Caki2 (cell line): ENCODE data around the gene IDUA. TPM values are rescaled to one million over a fixed set of nuclear protein-coding genes. Genes with fewer than 3 reads are reported as not detected.
"Not testable (repeated sequence)": the region's sequence is repeated elsewhere in the genome, so short reads cannot be mapped to it uniquely, and the experiment has no call there.

Source experiments
- DNase-seq: peaks from one replicate; pipeline ENCODE4 v3.0.0-alpha.2; 2015; ENCODE audit warnings: low read depth
- in situ Hi-C: cut with HindIII; loops from 2 replicates; pipeline ENCODE4 v1.10.0; 2016; ENCODE audit warnings: low sequenced_read_pairs, low pct_unique_long_range_greater_than_20kb, mixed read lengths
- total RNA-seq: library from RNA; depleted of rRNA; stranded (reverse); fragments of >200 nt; shearing (Covaris generic); gene quantifications from 2 replicates; pipeline ENCODE4 v1.2.3, GENCODE V29; 2014; ENCODE audit warnings: low replicate concordance

The IDUA gene
- total RNA-seq, 1 experiment from 2014 or later, result 6.7 TPM

DNA sequence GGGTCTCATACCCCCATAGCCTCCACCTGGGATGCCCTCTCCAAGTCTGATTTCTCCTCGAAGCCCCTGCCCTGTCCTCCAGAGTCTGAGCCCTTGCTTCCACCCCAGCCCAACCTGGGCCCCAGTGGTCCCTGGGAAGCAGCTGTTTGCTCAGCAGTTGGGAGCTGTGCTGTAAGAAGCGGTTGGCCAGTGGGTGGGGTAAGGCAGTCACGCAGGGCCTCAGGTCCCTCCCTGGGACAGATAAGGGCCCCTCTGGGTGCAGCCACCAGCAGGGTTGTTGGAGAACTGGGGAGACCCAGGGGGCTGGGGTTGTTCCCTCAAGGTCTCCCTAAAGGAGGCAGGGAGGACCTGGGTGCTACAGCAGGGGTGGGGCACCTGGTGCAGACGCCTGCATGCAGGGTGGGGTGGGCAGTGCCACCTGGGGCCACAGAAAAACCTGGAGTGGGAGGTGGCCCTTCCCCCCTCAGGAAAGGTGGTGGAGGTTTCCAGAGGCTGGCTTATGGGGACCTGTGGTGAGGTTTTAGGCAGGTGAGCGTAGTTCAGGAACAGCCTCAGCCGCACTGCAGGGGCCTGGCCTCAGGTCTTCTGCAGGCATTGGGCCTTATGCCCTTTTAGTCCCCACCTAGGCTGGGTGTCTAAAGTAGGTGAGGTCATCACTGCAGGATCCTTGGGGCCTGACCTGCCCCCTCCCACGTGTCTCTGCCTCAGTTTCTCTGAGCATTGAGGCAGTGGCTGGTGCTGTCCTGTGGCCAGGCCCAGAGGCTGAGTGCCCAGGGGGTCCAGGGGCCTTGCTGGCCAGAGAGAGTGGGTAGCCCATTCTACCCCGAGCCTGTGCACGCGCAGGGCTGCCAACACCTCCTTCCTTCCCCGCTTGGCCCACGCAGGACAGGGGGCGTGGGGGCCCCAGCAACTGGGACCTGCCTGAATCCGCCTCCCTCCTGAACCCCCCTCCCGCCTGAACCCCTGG lies 9.5 kb downstream of the IDUA start:
- in situ Hi-C loops, result no loop called here
- no peak for DNase-seq

GRCh38 chr4:996997-997374 lies 10.1 kb downstream of the IDUA start:
- in situ Hi-C loops, result no loop called here
- no peak for DNase-seq

DNA sequence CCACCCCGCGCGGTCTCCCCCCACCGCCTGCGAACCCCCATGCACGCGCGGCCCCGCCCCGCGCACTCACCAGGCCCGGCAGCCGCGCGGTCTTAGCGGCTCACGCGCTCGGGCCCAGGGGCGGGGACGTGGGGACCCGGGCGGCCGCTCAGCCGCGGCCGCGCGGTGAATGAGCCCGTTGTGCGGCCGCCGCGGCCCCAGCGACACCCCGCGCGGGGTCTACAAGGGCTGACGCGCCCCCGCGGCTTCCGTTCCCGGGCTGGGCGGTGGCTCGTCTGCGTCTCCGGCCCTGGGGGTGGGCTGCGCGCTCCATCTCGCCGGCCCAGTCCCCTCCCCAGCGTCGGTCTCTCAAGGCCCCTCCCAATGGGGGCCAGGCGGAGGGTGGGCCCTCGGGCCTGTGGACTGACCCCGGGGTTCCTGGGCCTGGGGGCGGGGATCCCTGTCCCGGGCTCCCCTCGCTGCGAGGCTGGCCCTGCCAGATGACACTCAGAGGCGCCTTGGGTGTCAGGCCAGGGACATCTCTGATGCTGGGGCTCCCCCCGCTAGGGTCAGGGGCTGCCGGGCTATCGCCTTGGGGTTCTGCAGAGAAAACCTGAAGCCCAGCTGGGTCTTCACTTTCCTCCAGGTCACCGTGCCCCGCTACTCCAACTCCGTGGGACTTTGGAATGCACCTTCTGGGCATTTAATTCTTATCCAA lies 10.7 kb downstream of the IDUA start:
- in situ Hi-C loops, result no loop called here
- DNase-seq, result no peak

GRCh38 chr4:998096-998691 lies 11.3 kb downstream of the IDUA start:
- no peak for DNase-seq
- in situ Hi-C loops, result no loop called here

DNA sequence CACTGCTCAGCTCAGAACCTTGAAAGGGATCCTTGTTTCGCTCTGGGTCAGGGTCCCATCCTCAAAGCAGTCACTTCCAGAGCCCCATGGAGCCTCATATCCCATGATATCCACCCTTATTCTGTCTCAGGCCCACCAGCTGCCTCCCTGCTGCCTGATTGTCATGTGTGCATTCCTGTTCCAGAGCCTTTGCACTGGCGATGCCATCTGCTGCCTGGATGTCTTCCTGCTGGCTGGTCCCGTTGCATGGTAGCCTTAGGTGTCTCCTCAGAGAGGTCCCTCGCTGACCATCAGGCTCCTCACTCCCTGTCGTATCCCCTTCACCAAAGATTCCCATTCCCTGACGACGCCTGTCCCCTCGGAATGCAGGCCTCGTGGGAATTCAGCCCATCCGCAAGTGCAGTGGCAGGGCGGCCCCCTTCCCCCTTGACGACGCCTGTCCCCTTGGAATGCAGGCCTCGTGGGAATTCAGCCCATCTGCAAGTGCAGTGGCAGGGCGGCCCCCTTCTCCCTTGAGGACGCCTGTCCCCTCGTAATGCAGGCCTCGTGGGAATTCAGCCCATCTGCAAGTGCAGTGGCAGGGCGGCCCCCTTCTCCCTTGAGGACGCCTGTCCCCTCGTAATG lies 12.5 kb downstream of the IDUA start:
- DNase-seq, in situ Hi-C loops: not testable (repeated sequence)

DNA sequence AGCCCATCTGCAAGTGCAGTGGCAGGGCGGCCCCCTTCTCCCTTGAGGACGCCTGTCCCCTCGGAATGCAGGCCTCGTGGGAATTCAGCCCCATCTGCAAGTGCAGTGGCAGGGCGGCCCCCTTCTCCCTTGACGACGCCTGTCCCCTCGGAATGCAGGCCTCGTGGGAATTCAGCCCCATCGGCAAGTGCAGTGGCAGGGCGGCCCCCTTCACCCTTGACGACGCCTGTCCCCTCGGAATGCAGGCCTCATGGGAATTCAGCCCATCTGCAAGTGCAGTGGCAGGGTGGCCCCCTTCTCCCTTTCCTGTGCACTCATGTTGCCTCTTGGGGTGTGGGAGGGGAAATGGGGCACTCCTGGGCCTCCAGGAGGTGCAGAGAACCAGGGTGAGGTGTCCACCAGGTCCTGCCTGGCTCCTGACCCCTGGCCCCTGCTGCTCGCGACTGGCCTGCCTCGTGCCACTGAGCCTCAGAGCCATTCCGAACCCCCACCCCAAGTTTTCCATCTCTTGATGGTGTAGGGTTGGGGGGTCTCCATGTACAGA lies 13.1 kb downstream of the IDUA start:
- in situ Hi-C loops, result no loop called here
- no peak for DNase-seq

DNA sequence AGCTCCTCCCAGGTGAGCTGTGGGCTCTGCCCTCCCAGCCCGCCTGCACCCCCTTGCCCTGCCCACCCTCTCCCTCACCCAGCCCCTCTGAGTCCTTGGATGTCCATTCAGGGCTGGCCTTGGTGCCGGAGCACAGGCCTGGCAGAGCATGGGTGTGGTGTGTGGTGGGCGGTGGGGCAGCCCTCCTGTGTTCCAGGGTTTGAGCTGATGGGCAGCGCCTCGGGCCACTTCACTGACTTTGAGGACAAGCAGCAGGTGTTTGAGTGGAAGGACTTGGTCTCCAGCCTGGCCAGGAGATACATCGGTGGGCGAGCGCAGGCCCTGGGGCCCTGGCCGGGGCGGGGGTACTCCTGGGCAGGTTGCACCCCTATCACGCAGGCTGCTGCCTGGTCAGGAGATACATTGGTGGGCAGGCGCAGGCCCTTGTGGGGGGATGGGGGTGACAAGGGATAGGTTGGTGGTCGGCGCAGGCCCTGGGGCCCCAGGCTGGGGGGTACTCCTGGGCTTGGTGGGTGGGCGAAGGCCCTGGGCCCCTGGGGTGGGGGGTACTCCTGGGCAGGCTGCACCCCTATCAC lies 13.9 kb downstream of the IDUA start:
- in situ Hi-C loops, result no loop called here

GRCh38 chr4:1001561-1002130 lies 14.8 kb downstream of the IDUA start:
- in situ Hi-C loops, result no loop called here

More for the DNA sequence above, 13.9 kb downstream of the IDUA start:
- no peak for DNase-seq

GRCh38 chr4:1002131-1002630 lies 15.3 kb downstream of the IDUA start:
- DNase-seq, result no peak
- in situ Hi-C loops, result no loop called here

More at GRCh38 chr4:1001561-1002130, 14.8 kb downstream of the IDUA start:
- DNase-seq, result no peak

- no peak for DNase-seq
- in situ Hi-C loops, result no loop called here
These were observed 15.9 kb downstream of the IDUA start for GRCh38 chr4:1002631-1003251.

- DNase-seq, result no peak
- in situ Hi-C loops, result no loop called here
These were observed 16.6 kb downstream of the IDUA start for GRCh38 chr4:1003271-1004070.

DNA sequence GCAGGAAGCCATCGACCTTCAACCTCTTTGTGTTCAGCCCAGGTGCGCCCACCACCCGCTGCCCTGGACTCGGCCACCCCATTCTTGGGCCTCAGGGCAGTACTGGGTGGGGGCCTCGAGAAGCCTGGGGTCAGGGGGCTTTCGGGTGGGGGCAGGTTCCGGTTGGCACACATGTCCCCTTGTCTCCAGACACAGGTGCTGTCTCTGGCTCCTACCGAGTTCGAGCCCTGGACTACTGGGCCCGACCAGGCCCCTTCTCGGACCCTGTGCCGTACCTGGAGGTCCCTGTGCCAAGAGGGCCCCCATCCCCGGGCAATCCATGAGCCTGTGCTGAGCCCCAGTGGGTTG lies 17.2 kb downstream of the IDUA start:
- DNase-seq, result no peak
- in situ Hi-C loops, result no loop called here

GRCh38 chr4:1004557-1005485 lies 18.0 kb downstream of the IDUA start:
- no peak for DNase-seq
- in situ Hi-C loops, result no loop called here

- DNase-seq, result no peak
- in situ Hi-C loops, result no loop called here
These were observed 20.0 kb downstream of the IDUA start for GRCh38 chr4:1006856-1007255.

GRCh38 chr4:1008840-1009541 lies 22.1 kb downstream of the IDUA start:
- DNase-seq, result no peak
- in situ Hi-C loops, result no loop called here
